IMR-90 (cell line): Measurements from ENCODE around the gene GIMAP1.

Experiments used
- CEBPB ChIP-seq: IDR thresholded peaks from 2 replicates; pipeline ENCODE4 v1.6.1; 2012; ENCODE audit warnings: low read depth, low read length, improper control_type of control experiment
- CHD1 ChIP-seq: IDR thresholded peaks from 2 replicates; pipeline ENCODE4 v1.6.1; 2012; ENCODE audit warnings: low read depth, low read length, improper control_type of control experiment
- CTCF ChIP-seq: conservative IDR thresholded peaks from 2 replicates; pipeline ENCODE4 v1.5.1; 2012; ENCODE audit warnings: mild to moderate bottlenecking, low read depth, low read length, improper control_type of control experiment
- ELK1 ChIP-seq: fragments of 150-350 bp; IDR thresholded peaks from 2 replicates; pipeline ENCODE4 v1.6.1; 2016; ENCODE audit warnings: low read depth, mild to moderate bottlenecking, low read length, moderate library complexity, borderline replicate concordance
- MXI1 ChIP-seq: IDR thresholded peaks from 2 replicates; pipeline ENCODE4 v1.6.1; 2012; ENCODE audit warnings: low read depth, mild to moderate bottlenecking, low read length, moderate library complexity, borderline replicate concordance
- POLR2A ChIP-seq: IDR thresholded peaks from 2 replicates; pipeline ENCODE4 v1.6.1; 2012; ENCODE audit warnings: mild to moderate bottlenecking, low read depth, low read length
- RCOR1 ChIP-seq: IDR thresholded peaks from 2 replicates; pipeline ENCODE4 v1.6.1; 2012; ENCODE audit warnings: mild to moderate bottlenecking, low read length, improper control_type of control experiment; ENCODE audit not compliant: insufficient replicate concordance
- SMC3 ChIP-seq: fragments of 150-350 bp; IDR thresholded peaks from 2 replicates; pipeline ENCODE4 v1.6.1; 2016; ENCODE audit warnings: low read depth, mild to moderate bottlenecking, antibody characterized with exemption, low read length, moderate library complexity

- TF ChIP-seq POLR2A (no peak), CEBPB (no peak), MXI1 (no peak), CTCF (no peak), SMC3 (no peak), RCOR1 (no peak), CHD1 (no peak), ELK1 (no peak)
Measured at GRCh38 chr7:150731916-150732315, 15.5 kb downstream of the GIMAP1 start.
